Skeletal muscle satellite cell (primary cell): ENCODE results near the gene BPIFB2.

Source experiments
- H3K27me3 ChIP-seq: 2 replicates; pipeline ENCODE4 v1.7.0; 2013; ENCODE audit warnings: low read length; ENCODE audit not compliant: control insufficient read depth, insufficient read depth
- H3K36me3 ChIP-seq: 2 replicates; pipeline ENCODE4 v1.7.0; 2013; ENCODE audit warnings: mild to moderate bottlenecking, control low read depth, low read length; ENCODE audit not compliant: insufficient read depth
- H3K4me1 ChIP-seq: 2 replicates; pipeline ENCODE4 v1.7.0; 2013; ENCODE audit warnings: low read length; ENCODE audit not compliant: control insufficient read depth, insufficient read depth
- H3K4me2 ChIP-seq: 2 replicates; pipeline ENCODE4 v1.7.0; 2013; ENCODE audit warnings: mild to moderate bottlenecking, low read length
- H3K4me3 ChIP-seq: 2 replicates; pipeline ENCODE4 v1.7.0; 2013; ENCODE audit warnings: low read length
- H3K9ac ChIP-seq: 2 replicates; pipeline ENCODE4 v1.7.0; 2013; ENCODE audit warnings: mild to moderate bottlenecking, low read depth, low read length, moderate library complexity
- H3K9me3 ChIP-seq: replicated peaks from 2 replicates; pipeline ENCODE4 v1.7.0; 2013; ENCODE audit warnings: mild to moderate bottlenecking, control low read depth, low read length

BPIFB2 gene

GRCh38 chr20:33022289-33022688, 14.8 kb downstream of the BPIFB2 start:
- H3K27me3 ChIP-seq = peaks cover 24% of the 10 kb centered on the region
- no peak overlapping the region for H3K4me2 ChIP-seq
- H3K9me3 ChIP-seq = no peaks in the 10 kb centered on the region

GRCh38 chr20:33022694-33023438, 15.4 kb downstream of the BPIFB2 start:
- Histone ChIP-seq H3K9me3 (no peaks in the 10 kb centered on the region), H3K27me3 (peaks cover 21% of the 10 kb centered on the region)

More at GRCh38 chr20:33022289-33022688, 14.8 kb downstream of the BPIFB2 start:
- Histone ChIP-seq H3K9ac (no peak overlapping the region), H3K4me1 (no peaks in the 10 kb centered on the region), H3K36me3 (no peaks in the 10 kb centered on the region), H3K4me3 (no peak overlapping the region)

GRCh38 chr20:33023439-33024242, 16.1 kb downstream of the BPIFB2 start:
- no peaks in the 10 kb centered on the region for H3K4me1 ChIP-seq
- no peaks in the 10 kb centered on the region for H3K9me3 ChIP-seq
- no peak overlapping the region for H3K4me3 ChIP-seq
- H3K9ac ChIP-seq = no peak overlapping the region
- no peak overlapping the region for H3K4me2 ChIP-seq
- H3K27me3 ChIP-seq = peaks cover 16% of the 10 kb centered on the region
- no peaks in the 10 kb centered on the region for H3K36me3 ChIP-seq

More at GRCh38 chr20:33022694-33023438, 15.4 kb downstream of the BPIFB2 start:
- Histone ChIP-seq H3K4me1 (no peaks in the 10 kb centered on the region), H3K4me3 (no peak overlapping the region), H3K4me2 (no peak overlapping the region), H3K36me3 (no peaks in the 10 kb centered on the region), H3K9ac (no peak overlapping the region)

GRCh38 chr20:33024243-33024560, 16.7 kb downstream of the BPIFB2 start:
- Histone ChIP-seq H3K4me1 (no peaks in the 10 kb centered on the region), H3K36me3 (no peaks in the 10 kb centered on the region), H3K9me3 (no peaks in the 10 kb centered on the region), H3K4me2 (no peak overlapping the region), H3K4me3 (no peak overlapping the region), H3K27me3 (peaks cover 16% of the 10 kb centered on the region), H3K9ac (no peak overlapping the region)

- H3K9ac ChIP-seq = no peak overlapping the region
- H3K27me3 ChIP-seq = peaks cover 16% of the 10 kb centered on the region
- H3K4me2 ChIP-seq = no peak overlapping the region
- no peaks in the 10 kb centered on the region for H3K9me3 ChIP-seq
- H3K4me1 ChIP-seq = no peaks in the 10 kb centered on the region
- H3K4me3 ChIP-seq = no peak overlapping the region
- H3K36me3 ChIP-seq = no peaks in the 10 kb centered on the region
These were observed 17.3 kb downstream of the BPIFB2 start for GRCh38 chr20:33024609-33025317.

GRCh38 chr20:33025318-33025876, 17.9 kb downstream of the BPIFB2 start:
- no peak overlapping the region for H3K9ac ChIP-seq
- no peaks in the 10 kb centered on the region for H3K9me3 ChIP-seq
- H3K36me3 ChIP-seq = no peaks in the 10 kb centered on the region
- H3K4me3 ChIP-seq = no peak overlapping the region
- peaks cover 17% of the 10 kb centered on the region for H3K27me3 ChIP-seq
- no peak overlapping the region for H3K4me2 ChIP-seq
- H3K4me1 ChIP-seq = no peaks in the 10 kb centered on the region

- no peak overlapping the region for H3K4me3 ChIP-seq
- no peak overlapping the region for H3K4me2 ChIP-seq
- H3K4me1 ChIP-seq = no peaks in the 10 kb centered on the region
- H3K27me3 ChIP-seq = peaks cover 17% of the 10 kb centered on the region
- H3K9me3 ChIP-seq = no peaks in the 10 kb centered on the region
- no peaks in the 10 kb centered on the region for H3K36me3 ChIP-seq
- H3K9ac ChIP-seq = no peak overlapping the region
These were observed 18.7 kb downstream of the BPIFB2 start for GRCh38 chr20:33026072-33026778.

- no peaks in the 10 kb centered on the region for H3K4me1 ChIP-seq
- H3K27me3 ChIP-seq = peaks cover 14% of the 10 kb centered on the region
- H3K9ac ChIP-seq = no peak overlapping the region
- H3K9me3 ChIP-seq = no peaks in the 10 kb centered on the region
- no peak overlapping the region for H3K4me2 ChIP-seq
- H3K4me3 ChIP-seq = no peak overlapping the region
- H3K36me3 ChIP-seq = no peaks in the 10 kb centered on the region
These were observed 19.6 kb downstream of the BPIFB2 start for GRCh38 chr20:33026779-33027759.

GRCh38 chr20:33027769-33028751, 20.6 kb downstream of the BPIFB2 start:
- Histone ChIP-seq H3K36me3 (no peaks in the 10 kb centered on the region), H3K4me1 (no peaks in the 10 kb centered on the region), H3K4me2 (no peak overlapping the region), H3K9me3 (no peaks in the 10 kb centered on the region), H3K4me3 (no peak overlapping the region), H3K9ac (no peak overlapping the region), H3K27me3 (peaks cover 7% of the 10 kb centered on the region)
